ENCODE data around the gene SYK.

Gene SYK

GRCh38 chr9:90770927-90771326 is 30.7 kb upstream of the SYK start (continued):
- no peak for TF ChIP-seq PRDM4 (tag by site-specific recombination; IDR thresholded peaks at IDR 0.05)
- TF ChIP-seq ZNF112 (tag by site-specific recombination; IDR thresholded peaks at IDR 0.05) = no peak
- TF ChIP-seq KLF16 (tag by site-specific recombination; IDR thresholded peaks at IDR 0.05) = no peak
- TF ChIP-seq ZNF521 (tag by site-specific recombination; IDR thresholded peaks at IDR 0.05) = no peak
- TF ChIP-seq ZNF239 (tag by site-specific recombination; IDR thresholded peaks at IDR 0.05) = no peak
- TF ChIP-seq ZSCAN18 (tag by site-specific recombination; IDR thresholded peaks at IDR 0.05) = no peak
- no peak for TF ChIP-seq ZNF645 (tag by site-specific recombination; IDR thresholded peaks at IDR 0.05)
- TF ChIP-seq ZBTB20 (tag by site-specific recombination; IDR thresholded peaks at IDR 0.05) = no peak
- no peak for TF ChIP-seq ZNF843 (tag by site-specific recombination; IDR thresholded peaks at IDR 0.05)

GRCh38 chr9:90772386-90772785 is 29.2 kb upstream of the SYK start:
- H3K4me1 ChIP-seq (ENCODE audit: control insufficient read depth, insufficient read depth, low read length) = no peaks in the 10 kb centered on the region
- ChIA-PET CTCF (no interaction called here), POLR2A (no interaction called here)
- H3K9me3 ChIP-seq (ENCODE audit: control insufficient read depth, insufficient read depth, low read depth, low read length) = no peaks in the 10 kb centered on the region
- H3K27ac ChIP-seq (ENCODE audit: extremely low read depth, low read depth, low read length) = no peak overlapping the region
- TF ChIP-seq PRDM1 (tag by site-specific recombination; IDR thresholded peaks at IDR 0.05) = no peak
- no peak for TF ChIP-seq ZNF302 (tag by site-specific recombination; IDR thresholded peaks at IDR 0.05; ENCODE audit: low read depth)
- TF ChIP-seq ZFP69B (tag by site-specific recombination; IDR thresholded peaks at IDR 0.05) = no peak
- TF ChIP-seq ZNF214 (tag by site-specific recombination; IDR thresholded peaks at IDR 0.05; ENCODE audit: borderline replicate concordance) = no peak
- no peak for TF ChIP-seq ZSCAN18 (tag by site-specific recombination; IDR thresholded peaks at IDR 0.05)
- no peak for TF ChIP-seq ZNF350 (tag by site-specific recombination; IDR thresholded peaks at IDR 0.05)
- no peak for TF ChIP-seq ZBTB17 (tag by site-specific recombination; IDR thresholded peaks at IDR 0.05)
- TF ChIP-seq ZNF776 (tag by site-specific recombination; IDR thresholded peaks at IDR 0.05; ENCODE audit: borderline replicate concordance) = no peak
- TF ChIP-seq ZNF23 (tag by site-specific recombination; IDR thresholded peaks at IDR 0.05; ENCODE audit: borderline replicate concordance) = no peak
- TF ChIP-seq ZNF707 (tag by site-specific recombination; IDR thresholded peaks at IDR 0.05) = no peak
- TF ChIP-seq ZNF555 (tag by site-specific recombination; conservative IDR thresholded peaks at IDR 0.05) = no peak
- TF ChIP-seq ZSCAN30 (tag by site-specific recombination; IDR thresholded peaks at IDR 0.05) = no peak
- no peak for TF ChIP-seq ZNF354C (tag by site-specific recombination; IDR thresholded peaks at IDR 0.05; ENCODE audit: borderline replicate concordance, low read depth)
- TF ChIP-seq PBX3 (CRISPR knock-in tag; IDR thresholded peaks at IDR 0.05) = no peak
- TF ChIP-seq YY2 (tag by site-specific recombination; IDR thresholded peaks at IDR 0.05) = no peak
- TF ChIP-seq MEIS1 (CRISPR knock-in tag; IDR thresholded peaks at IDR 0.05; ENCODE audit: borderline replicate concordance) = no peak
- TF ChIP-seq OSR2 (tag by site-specific recombination; IDR thresholded peaks at IDR 0.05) = no peak
- TF ChIP-seq ZNF639 (tag by site-specific recombination; IDR thresholded peaks at IDR 0.05) = no peak
- TF ChIP-seq ZBTB8A (tag by site-specific recombination; IDR thresholded peaks at IDR 0.05) = no peak
- TF ChIP-seq ZNF514 (tag by site-specific recombination; IDR thresholded peaks at IDR 0.05) = no peak
- no peak overlapping the region for H3K4me3 ChIP-seq (ENCODE audit: low read depth, low read length)
- H3K36me3 ChIP-seq (ENCODE audit: control insufficient read depth in 2 of 2, insufficient read depth in 1 of 2, low read length in 2 of 2) = no peaks in the 10 kb centered on the region

All from HEK293 (cell line).